HepG2 (cell line): Measurements from ENCODE around the gene DIP2C.

ENCODE experiments used
- ELK4 ChIP-seq: sonication (generic); formaldehyde crosslinking; IDR thresholded peaks from 2 replicates; pipeline ENCODE4 v1.9.0; 2021; ENCODE audit warnings: missing genetic modification reagents, borderline replicate concordance
- MIER3 ChIP-seq: IDR thresholded peaks from 2 replicates; pipeline ENCODE4 v1.6.1; 2016; ENCODE audit warnings: missing compliant biosample characterization, borderline replicate concordance
- SKIL ChIP-seq: sonication (generic); formaldehyde crosslinking; IDR thresholded peaks from 2 replicates; pipeline ENCODE4 v1.8.0; 2022; ENCODE audit warnings: missing genetic modification reagents, mild to moderate bottlenecking, moderate library complexity, borderline replicate concordance
- TBL1XR1 ChIP-seq: fragments of 150-350 bp; IDR thresholded peaks from 2 replicates; pipeline ENCODE4 v1.6.1; 2014; ENCODE audit warnings: borderline replicate concordance, low read length; ENCODE audit not compliant: partially characterized antibody
- ZBTB40 ChIP-seq, 2 experiments: fragments of 450-650 bp in 1 of 2; sonication (generic) in 1 of 2; formaldehyde crosslinking in 1 of 2; IDR thresholded peaks; 2 replicates each; pipeline versions ENCODE4 v1.6.1 to v1.8.0; 2016 to 2022; ENCODE audit warnings: antibody characterized with exemption in 1 of 2, mild to moderate bottlenecking in 1 of 2, missing genetic modification reagents in 1 of 2

GRCh38 chr10:563827-564226 lies 125.6 kb downstream of the DIP2C start:
- no peak for TF ChIP-seq TBL1XR1
- TF ChIP-seq SKIL (CRISPR knock-in tag), result no peak
- no peak for TF ChIP-seq MIER3
- TF ChIP-seq ELK4 (CRISPR knock-in tag), result no peak
- TF ChIP-seq ZBTB40 (IDR thresholded peaks at IDR 0.05), result no peak
- TF ChIP-seq ZBTB40 (CRISPR knock-in tag; IDR thresholded peaks at IDR 0.05), result no peak
